ENCODE data around the gene PTTG1IP. TPM values are rescaled to one million over a fixed set of nuclear protein-coding genes. Genes with fewer than 3 reads are reported as not detected.
A peak's percentile ranks its signal among the peaks of the same experiment; 100 is the strongest.
"Not testable (repeated sequence)": the region's sequence is repeated elsewhere in the genome, so short reads cannot be mapped to it uniquely, and the experiment has no call there.

The PTTG1IP gene
- total RNA-seq, 1 donor: 147 TPM

GRCh38 chr21:44886113-44887075 is 12.9 kb upstream of the PTTG1IP start:
- DNase-seq (ENCODE audit: low read depth in 2 of 3, low spot score in 2 of 3): no peak

- DNase-seq (ENCODE audit: low read depth in 2 of 3, low spot score in 2 of 3): no peak
Observed at GRCh38 chr21:44885615-44886014, 12.1 kb upstream of the PTTG1IP start.

- no peak for DNase-seq (ENCODE audit: low read depth in 2 of 3, low spot score in 2 of 3)
Observed at GRCh38 chr21:44884097-44884496, 10.6 kb upstream of the PTTG1IP start.

DNA sequence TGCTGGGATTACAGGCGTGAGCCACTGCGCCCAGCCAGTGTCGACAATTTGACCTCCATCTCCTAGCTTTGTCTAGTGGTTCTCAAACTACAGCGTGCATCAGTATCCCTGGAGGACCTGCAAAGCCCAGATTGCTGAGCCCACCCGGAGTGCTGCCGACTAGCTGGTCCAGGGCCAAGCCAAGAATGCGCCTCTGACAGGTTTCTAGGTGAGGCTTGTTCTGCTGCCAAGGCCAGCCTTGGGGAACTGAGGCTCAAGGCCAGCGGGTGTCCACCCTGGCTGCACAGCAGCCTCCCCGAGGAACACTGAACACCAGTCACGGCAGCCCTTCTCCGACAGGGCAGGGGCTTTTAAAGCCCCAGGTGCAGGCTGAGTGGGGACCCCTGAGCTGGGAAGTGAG is 9.8 kb upstream of the PTTG1IP start:
- DNase-seq (ENCODE audit: low read depth in 2 of 3, low spot score in 2 of 3): no peak

GRCh38 chr21:44881198-44881872 is 7.8 kb upstream of the PTTG1IP start:
- peak in 2 of 3 donors; percentile 75 to 76 for DNase-seq (ENCODE audit: low read depth in 2 of 3, low spot score in 2 of 3)

DNA sequence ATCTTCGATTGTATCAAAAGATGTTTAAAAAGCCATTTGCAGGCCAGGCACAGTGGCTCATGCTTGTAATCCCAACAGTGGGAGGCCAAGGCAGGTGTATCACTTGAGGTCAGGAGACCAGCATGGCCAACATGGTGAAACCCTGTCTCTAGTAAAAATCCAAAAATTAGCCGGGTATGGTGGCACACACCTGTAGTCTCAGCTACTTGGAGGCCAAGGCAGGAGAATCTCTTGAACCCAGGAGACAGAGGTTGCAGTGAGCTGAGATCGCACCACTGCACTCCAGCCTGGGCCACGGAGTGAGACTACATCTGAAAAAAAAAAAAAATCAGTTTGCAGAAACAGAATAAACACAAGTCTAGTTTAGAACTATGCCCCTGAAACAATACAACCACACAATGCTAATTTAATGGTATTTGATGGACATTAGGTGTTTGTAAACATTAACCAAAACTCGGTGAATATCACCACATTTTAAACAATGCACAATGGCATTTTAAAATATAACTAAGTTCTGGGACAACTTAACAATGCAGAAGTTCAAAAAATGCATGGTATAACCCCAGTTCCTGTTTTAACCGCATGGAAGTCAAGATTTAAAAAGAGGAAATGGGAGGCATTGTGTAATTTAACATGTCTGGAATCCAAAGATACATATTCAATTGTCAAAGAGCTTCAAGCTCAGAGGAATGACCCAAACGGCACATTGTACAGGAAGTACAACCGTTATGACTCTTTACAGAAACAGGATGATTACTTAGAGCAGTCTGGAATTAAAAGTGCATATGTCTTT is 7.1 kb upstream of the PTTG1IP start:
- DNase-seq (ENCODE audit: low read depth in 2 of 3, low spot score in 2 of 3): peak in 2 of 3 donors; percentile 83 to 95

- not testable (repeated sequence) for DNase-seq (ENCODE audit: low read depth in 2 of 3, low spot score in 2 of 3)
Observed at GRCh38 chr21:44879238-44879637, 5.7 kb upstream of the PTTG1IP start.

DNA sequence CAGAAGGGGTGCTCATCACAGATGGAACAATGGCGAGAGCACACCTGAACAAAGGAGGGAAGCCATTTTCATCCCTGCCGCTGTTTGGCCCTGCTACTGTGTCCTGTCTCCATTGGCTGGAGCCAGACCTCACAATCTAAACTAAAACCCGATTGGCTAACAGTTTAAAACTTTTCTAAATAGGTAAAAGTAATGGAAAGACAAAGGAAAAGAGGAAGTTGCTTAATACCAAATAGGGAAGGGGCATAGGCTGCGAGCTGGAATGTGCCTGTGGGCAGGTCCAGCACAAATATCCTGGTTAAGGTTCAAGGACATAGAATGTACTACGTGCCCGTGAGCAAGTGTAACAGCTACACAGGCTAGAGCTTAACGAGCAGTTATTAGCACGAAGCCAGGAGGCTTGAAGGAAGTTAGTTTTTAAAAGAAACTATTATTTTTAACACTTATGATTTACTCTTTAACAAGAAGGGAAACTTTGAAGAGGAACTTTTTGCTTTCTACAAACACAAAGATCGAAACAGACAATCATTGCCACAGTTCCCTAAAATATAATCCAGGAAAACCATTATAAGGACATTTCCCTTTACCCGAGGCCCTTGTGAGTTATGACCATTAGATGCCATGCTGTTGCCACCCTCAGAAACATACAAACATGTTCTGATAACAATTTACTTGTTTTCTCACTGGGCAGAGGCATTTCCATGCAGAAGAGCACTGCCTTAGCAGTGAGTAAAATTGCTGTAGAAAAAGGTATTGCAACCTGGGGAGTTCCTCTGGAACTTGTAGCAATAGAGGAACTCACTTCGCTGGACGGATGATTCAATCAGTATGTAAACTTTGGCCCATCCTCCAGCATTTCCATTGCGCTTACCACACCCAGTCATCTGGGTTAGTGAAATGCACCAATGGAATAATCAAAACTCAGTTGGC is 4.8 kb upstream of the PTTG1IP start:
- DNase-seq (ENCODE audit: low read depth in 2 of 3, low spot score in 2 of 3): peak in 2 of 3 donors; percentile 39 to 56

- DNase-seq (ENCODE audit: low read depth in 2 of 3, low spot score in 2 of 3): no peak
Observed at GRCh38 chr21:44876849-44877575, 3.5 kb upstream of the PTTG1IP start.

DNA sequence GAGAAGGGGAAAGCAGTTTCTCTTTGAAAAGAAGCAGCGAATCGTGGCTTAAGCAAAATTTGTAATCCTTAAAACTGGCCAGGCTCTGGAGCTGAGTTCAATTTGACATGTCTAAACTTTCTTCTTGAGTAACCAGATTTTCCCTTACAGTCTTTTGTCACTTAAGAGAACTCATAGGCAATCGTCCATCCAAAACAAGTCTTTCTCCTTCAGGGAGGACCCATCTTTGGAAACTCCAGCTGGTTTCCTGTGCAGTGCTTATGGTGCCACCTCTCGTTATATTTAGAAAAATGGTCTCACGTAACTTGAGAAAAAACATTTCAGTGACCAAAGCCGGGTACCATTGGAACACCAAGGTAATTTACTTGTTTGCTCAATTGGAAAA is 1.8 kb upstream of the PTTG1IP start:
- peak in 2 of 3 donors; percentile 44 to 54 for DNase-seq (ENCODE audit: low read depth in 2 of 3, low spot score in 2 of 3)

- peak in 2 of 3 donors; percentile 47 to 57 for DNase-seq (ENCODE audit: low read depth in 2 of 3, low spot score in 2 of 3)
Observed at GRCh38 chr21:44874497-44875315, 1.2 kb upstream of the PTTG1IP start.

DNA sequence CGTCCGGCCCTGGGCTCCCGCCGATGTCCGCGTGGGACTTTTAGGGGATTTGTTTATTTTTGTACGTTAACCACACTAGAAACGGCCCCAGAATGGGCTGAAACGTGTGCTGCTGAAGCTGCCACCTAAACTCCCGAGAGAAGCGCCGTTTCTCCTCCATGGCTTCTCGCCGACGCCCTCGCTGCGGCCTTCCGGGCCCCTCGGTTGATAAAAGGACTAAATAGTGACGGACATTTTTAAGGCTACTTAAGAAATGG is 678 bp upstream of the PTTG1IP start:
- DNase-seq (ENCODE audit: low read depth in 2 of 3, low spot score in 2 of 3): no peak

GRCh38 chr21:44872649-44873355 is 688 bp downstream of the PTTG1IP start:
- DNase-seq (ENCODE audit: low read depth in 2 of 3, low spot score in 2 of 3): no peak

DNA sequence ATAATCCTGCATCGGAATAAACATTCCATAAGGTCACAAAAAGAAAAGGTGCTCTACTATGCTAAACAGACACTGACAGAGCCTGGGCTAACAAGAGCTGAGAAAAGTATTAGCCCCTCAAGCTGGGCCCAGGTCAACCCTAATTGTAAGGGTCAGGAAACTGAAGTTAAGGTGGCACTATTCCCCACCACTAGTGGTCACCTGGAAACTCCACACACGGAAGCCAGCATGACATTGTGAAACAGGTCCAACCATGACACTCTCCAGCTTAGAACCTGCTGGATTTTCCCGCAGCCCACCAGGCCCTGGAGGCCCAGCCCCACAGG is 1.2 kb downstream of the PTTG1IP start:
- peak in 1 of 3 donors; percentile 16 for DNase-seq (ENCODE audit: low read depth in 2 of 3, low spot score in 2 of 3)

DNA sequence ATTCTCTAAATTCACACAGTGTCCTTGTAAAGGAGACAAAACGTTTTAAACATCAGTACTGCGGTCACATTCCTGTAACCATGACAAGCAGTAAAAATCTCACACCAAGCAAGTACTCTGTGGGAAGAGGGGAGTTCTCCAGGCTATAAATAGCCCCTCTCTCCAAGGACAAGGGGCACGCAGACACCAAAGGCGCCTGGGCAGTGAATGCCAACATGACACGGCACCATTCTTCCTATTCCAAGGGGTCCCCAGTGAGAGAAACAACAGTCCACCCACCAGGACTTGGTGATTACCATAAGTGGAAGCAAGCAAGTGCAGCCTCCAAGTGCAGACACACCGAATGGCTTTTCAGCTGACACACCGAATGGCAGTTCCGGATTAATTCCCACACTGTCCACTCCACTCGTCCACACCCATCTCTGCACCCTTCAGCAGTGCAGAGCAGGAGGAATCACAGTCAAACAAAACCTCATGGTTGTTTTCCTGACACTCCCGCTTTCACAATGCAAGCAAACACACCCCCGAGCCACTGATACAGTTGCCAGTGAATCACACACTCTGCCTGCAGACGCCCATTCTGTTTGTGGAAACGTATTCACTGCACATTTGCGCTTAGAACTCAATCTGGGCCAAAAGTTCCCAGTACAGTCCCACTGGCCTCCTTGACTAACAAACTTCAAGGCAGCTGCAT is 1.8 kb downstream of the PTTG1IP start:
- DNase-seq (ENCODE audit: low read depth in 2 of 3, low spot score in 2 of 3): no peak

DNA sequence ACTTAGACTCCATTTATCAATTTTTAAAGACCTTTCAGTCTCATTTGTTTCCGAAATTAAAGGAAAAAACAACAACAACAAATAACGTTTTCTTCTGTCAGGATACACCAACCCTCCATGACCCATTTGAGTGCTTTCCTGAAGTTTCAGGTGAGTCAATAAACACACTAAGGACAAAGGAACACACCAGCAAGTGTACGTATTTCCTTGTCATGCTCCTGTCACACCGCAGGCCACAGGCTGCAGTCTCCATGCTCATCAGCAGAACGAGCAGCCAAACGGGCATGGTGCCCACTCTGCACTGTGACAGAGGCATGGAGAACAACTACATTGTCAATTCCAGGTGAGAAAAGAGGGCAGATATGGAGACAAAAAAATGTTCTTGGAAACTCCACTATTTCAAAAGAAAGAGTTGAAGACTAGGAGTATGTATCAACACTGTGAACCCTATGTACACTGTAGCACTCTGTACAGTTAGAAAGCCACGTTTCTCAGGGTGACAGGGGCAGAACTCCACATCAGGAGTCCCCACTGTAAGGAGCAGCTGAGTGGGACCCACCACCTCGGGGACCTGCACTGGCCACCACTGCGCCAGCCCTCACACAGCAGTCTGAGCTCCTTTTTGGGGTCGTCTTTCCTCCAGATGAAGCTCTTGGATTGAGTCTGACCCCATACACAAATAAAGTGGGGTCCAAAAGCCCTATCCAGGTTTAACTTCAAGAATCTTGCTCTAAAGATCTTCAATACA is 2.6 kb downstream of the PTTG1IP start:
- DNase-seq (ENCODE audit: low read depth in 2 of 3, low spot score in 2 of 3): peak in 1 of 3 donors; percentile 40

Data from hematopoietic multipotent progenitor cell (in vitro differentiated cells).